RWPE2 (cell line): Measurements from ENCODE around the gene THNSL1.

Experiments used
- ATAC-seq: fragments of 200-7000 bp; cut with Tn5 transposase; 3 replicates; pipeline ENCODE4 v1.9.1; 2021; ENCODE audit warnings: low read depth
- DNase-seq: peaks from one replicate; pipeline ENCODE4 v3.0.0-alpha.2; 2020; ENCODE audit warnings: low spot score
- H3K27ac ChIP-seq: fragments of 450-650 bp; 2 replicates; pipeline ENCODE4 v1.5.1; 2017; ENCODE audit warnings: mild to moderate bottlenecking; ENCODE audit not compliant: poor library complexity, severe bottlenecking
- H3K27me3 ChIP-seq: fragments of 250-450 bp; sonication (Bioruptor Pico); 2 replicates; pipeline ENCODE4 v1.5.1; 2021; ENCODE audit warnings: mild to moderate bottlenecking, moderate library complexity; ENCODE audit not compliant: insufficient read depth, poor library complexity, severe bottlenecking
- H3K36me3 ChIP-seq: fragments of 250-450 bp; sonication (Bioruptor Pico); 2 replicates; pipeline ENCODE4 v1.5.1; 2020; ENCODE audit warnings: low read depth, mild to moderate bottlenecking, moderate library complexity
- H3K4me1 ChIP-seq: fragments of 250-450 bp; sonication (Bioruptor Pico); 2 replicates; pipeline ENCODE4 v1.5.1; 2021; ENCODE audit warnings: mild to moderate bottlenecking, moderate library complexity; ENCODE audit not compliant: insufficient read depth, poor library complexity, severe bottlenecking
- H3K4me3 ChIP-seq: fragments of 250-450 bp; sonication (Bioruptor Pico); 2 replicates; pipeline ENCODE4 v1.5.1; 2021; ENCODE audit warnings: mild to moderate bottlenecking, moderate library complexity; ENCODE audit not compliant: severe bottlenecking
- H3K9me3 ChIP-seq: fragments of 250-450 bp; sonication (Bioruptor Pico); 2 replicates; pipeline ENCODE4 v1.5.1; 2021; ENCODE audit warnings: mild to moderate bottlenecking, moderate library complexity; ENCODE audit not compliant: severe bottlenecking
- TF ChIP-seq, protein P1 (sequence below): fragments of 450-650 bp; IDR thresholded peaks from one replicate; pipeline ENCODE4 v1.5.1; 2017; ENCODE audit warnings: mild to moderate bottlenecking, moderate library complexity; ENCODE audit not compliant: poor library complexity, severe bottlenecking

THNSL1 gene

DNA sequence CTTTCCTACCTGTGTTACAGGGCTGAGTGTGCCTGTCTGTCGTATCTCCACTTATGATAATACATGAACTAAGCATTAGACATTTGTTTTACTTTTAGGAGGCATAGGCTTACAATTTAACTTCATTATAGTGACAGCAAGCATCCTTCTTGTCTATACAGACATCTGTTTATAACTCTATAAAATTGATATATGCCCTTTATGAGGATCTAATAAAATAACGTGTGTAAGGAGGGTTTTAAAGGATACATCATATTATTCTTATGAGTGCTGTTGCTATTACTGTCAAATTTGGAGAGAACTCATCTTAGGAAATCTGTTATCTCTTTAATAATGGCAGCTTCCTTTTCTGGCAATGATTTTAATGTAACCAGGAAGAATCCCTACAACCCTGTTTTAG, 21.9 kb downstream of the THNSL1 start:
- Histone ChIP-seq H3K27ac (no peak overlapping the region), H3K27me3 (no peaks in the 10 kb centered on the region), H3K4me1 (no peaks in the 10 kb centered on the region), H3K4me3 (no peak overlapping the region), H3K36me3 (no peaks in the 10 kb centered on the region), H3K9me3 (no peaks in the 10 kb centered on the region)
- TF ChIP-seq, protein P1, sequence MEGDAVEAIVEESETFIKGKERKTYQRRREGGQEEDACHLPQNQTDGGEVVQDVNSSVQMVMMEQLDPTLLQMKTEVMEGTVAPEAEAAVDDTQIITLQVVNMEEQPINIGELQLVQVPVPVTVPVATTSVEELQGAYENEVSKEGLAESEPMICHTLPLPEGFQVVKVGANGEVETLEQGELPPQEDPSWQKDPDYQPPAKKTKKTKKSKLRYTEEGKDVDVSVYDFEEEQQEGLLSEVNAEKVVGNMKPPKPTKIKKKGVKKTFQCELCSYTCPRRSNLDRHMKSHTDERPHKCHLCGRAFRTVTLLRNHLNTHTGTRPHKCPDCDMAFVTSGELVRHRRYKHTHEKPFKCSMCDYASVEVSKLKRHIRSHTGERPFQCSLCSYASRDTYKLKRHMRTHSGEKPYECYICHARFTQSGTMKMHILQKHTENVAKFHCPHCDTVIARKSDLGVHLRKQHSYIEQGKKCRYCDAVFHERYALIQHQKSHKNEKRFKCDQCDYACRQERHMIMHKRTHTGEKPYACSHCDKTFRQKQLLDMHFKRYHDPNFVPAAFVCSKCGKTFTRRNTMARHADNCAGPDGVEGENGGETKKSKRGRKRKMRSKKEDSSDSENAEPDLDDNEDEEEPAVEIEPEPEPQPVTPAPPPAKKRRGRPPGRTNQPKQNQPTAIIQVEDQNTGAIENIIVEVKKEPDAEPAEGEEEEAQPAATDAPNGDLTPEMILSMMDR: no peak
- DNase-seq: no peak
- no peak for ATAC-seq

GRCh38 chr10:25039531-25039930, 23.1 kb downstream of the THNSL1 start:
- no peak overlapping the region for H3K27ac ChIP-seq
- no peaks in the 10 kb centered on the region for H3K36me3 ChIP-seq
- no peak for DNase-seq
- H3K27me3 ChIP-seq: no peaks in the 10 kb centered on the region
- no peaks in the 10 kb centered on the region for H3K9me3 ChIP-seq
- no peak for ATAC-seq
- H3K4me1 ChIP-seq: no peaks in the 10 kb centered on the region
- TF ChIP-seq, protein P1: no peak
- no peak overlapping the region for H3K4me3 ChIP-seq

- no peak for ATAC-seq
- H3K4me1 ChIP-seq: no peaks in the 10 kb centered on the region
- no peaks in the 10 kb centered on the region for H3K36me3 ChIP-seq
- no peaks in the 10 kb centered on the region for H3K9me3 ChIP-seq
- H3K4me3 ChIP-seq: no peak overlapping the region
- TF ChIP-seq, protein P1: no peak
- no peak overlapping the region for H3K27ac ChIP-seq
- no peaks in the 10 kb centered on the region for H3K27me3 ChIP-seq
- no peak for DNase-seq
Measured at GRCh38 chr10:25046641-25047040, 30.2 kb downstream of the THNSL1 start.

GRCh38 chr10:25047088-25047487, 30.7 kb downstream of the THNSL1 start:
- TF ChIP-seq, protein P1: no peak
- no peaks in the 10 kb centered on the region for H3K27me3 ChIP-seq
- no peak overlapping the region for H3K4me3 ChIP-seq
- H3K36me3 ChIP-seq: no peaks in the 10 kb centered on the region
- DNase-seq (no peak), ATAC-seq (no peak)
- no peak overlapping the region for H3K27ac ChIP-seq
- no peaks in the 10 kb centered on the region for H3K4me1 ChIP-seq
- no peaks in the 10 kb centered on the region for H3K9me3 ChIP-seq

DNA sequence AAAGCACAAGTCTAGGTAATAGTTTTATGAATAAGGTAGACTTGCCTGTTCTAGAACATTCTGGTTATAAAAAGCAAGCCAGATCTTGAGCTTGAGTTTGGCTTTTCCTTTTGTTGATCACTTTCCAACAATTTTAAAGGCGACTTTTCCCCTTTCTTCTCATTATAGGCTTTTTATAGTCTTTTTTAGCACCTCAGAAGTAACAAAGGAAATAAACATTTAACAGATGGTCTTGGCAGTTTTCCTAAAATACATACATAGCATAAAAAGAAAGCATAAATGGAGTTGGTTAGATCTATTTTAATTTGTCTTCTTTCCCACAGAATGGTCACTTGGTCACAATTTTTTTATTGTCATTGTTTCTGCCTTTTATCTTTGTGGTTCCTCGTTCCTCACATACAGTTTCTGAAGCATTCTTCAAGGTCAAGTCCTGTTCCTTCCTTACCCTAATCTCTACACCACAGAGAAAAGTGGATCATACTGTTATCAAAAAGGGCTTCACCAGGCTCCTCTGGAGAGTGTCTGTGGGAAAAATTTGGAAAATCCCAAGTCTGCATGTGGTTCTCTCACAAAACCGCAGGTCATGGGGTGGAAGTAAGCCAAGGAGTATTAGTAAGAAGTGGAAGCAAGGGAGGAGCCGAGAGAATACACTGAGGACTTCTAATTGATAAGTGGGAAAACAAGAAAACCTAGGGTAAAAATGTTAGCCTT, 31.3 kb downstream of the THNSL1 start:
- no peaks in the 10 kb centered on the region for H3K4me1 ChIP-seq
- DNase-seq: no peak
- H3K4me3 ChIP-seq: no peak overlapping the region
- no peaks in the 10 kb centered on the region for H3K9me3 ChIP-seq
- TF ChIP-seq, protein P1: no peak
- H3K27me3 ChIP-seq: no peaks in the 10 kb centered on the region
- H3K36me3 ChIP-seq: no peaks in the 10 kb centered on the region
- ATAC-seq: peak; percentile 35; the same call in 1 of the 3 replicates
- no peak overlapping the region for H3K27ac ChIP-seq
